HepG2 (cell line): ENCODE results near the gene SPNS1. TPM values are rescaled to one million over a fixed set of nuclear protein-coding genes. Genes with fewer than 3 reads are reported as not detected.

Experiments used
- BCL3 ChIP-seq: sonication (generic); formaldehyde crosslinking; IDR thresholded peaks from 2 replicates; pipeline ENCODE4 v1.5.1; 2020; ENCODE audit warnings: mild to moderate bottlenecking, missing genetic modification reagents, moderate library complexity
- CAMTA2 ChIP-seq: sonication (generic); formaldehyde crosslinking; IDR thresholded peaks from 2 replicates; pipeline ENCODE4 v1.4.0; 2020; ENCODE audit warnings: mild to moderate bottlenecking, missing genetic modification reagents, borderline replicate concordance
- GMEB1 ChIP-seq: sonication (generic); formaldehyde crosslinking; IDR thresholded peaks from 2 replicates; pipeline ENCODE4 v1.5.1; 2020; ENCODE audit warnings: missing genetic modification reagents, mild to moderate bottlenecking, borderline replicate concordance
- HCFC1 ChIP-seq: fragments of 150-350 bp; IDR thresholded peaks from 2 replicates; pipeline ENCODE4 v1.6.1; 2014; ENCODE audit warnings: low read depth, low read length
- HMG20B ChIP-seq: conservative IDR thresholded peaks from 2 replicates; pipeline ENCODE4 v1.6.1; 2016; ENCODE audit warnings: missing genetic modification reagents, missing compliant biosample characterization
- MXD4 ChIP-seq: IDR thresholded peaks from 2 replicates; pipeline ENCODE4 v1.6.1; 2016; ENCODE audit warnings: mild to moderate bottlenecking, missing biosample characterization, missing genetic modification reagents
- ONECUT2 ChIP-seq: sonication (generic); formaldehyde crosslinking; IDR thresholded peaks from 2 replicates; pipeline ENCODE4 v1.4.0; 2020; ENCODE audit warnings: missing genetic modification reagents
- POLR2A ChIP-seq, 2 experiments: IDR thresholded peaks; 2 replicates each; pipeline ENCODE4 v1.6.1; 2011; ENCODE audit warnings: low read depth in 2 of 2, low read length in 2 of 2, mild to moderate bottlenecking in 1 of 2, moderate library complexity in 1 of 2; ENCODE audit not compliant: insufficient read depth in 1 of 2
- RORA ChIP-seq: sonication (generic); formaldehyde crosslinking; IDR thresholded peaks from 2 replicates; pipeline ENCODE4 v1.5.0; 2020; ENCODE audit warnings: mild to moderate bottlenecking, missing genetic modification reagents, moderate library complexity
- SAP130 ChIP-seq: IDR thresholded peaks from 2 replicates; pipeline ENCODE4 v1.6.1; 2016; ENCODE audit warnings: low read depth
- TOE1 ChIP-seq: sonication (generic); formaldehyde crosslinking; IDR thresholded peaks from 2 replicates; pipeline ENCODE4 v1.4.0; 2020; ENCODE audit warnings: mild to moderate bottlenecking, missing genetic modification reagents
- TRIM22 ChIP-seq: fragments of 450-650 bp; IDR thresholded peaks from 2 replicates; pipeline ENCODE4 v1.6.1; 2017
- ZBTB26 ChIP-seq: IDR thresholded peaks from 2 replicates; pipeline ENCODE4 v1.6.1; 2016; ENCODE audit warnings: missing compliant biosample characterization, missing genetic modification reagents, borderline replicate concordance
- ZFP82 ChIP-seq: sonication (generic); formaldehyde crosslinking; IDR thresholded peaks from 2 replicates; pipeline ENCODE4 v1.5.1; 2020; ENCODE audit warnings: mild to moderate bottlenecking, missing genetic modification reagents, borderline replicate concordance
- ZFX ChIP-seq: sonication (generic); formaldehyde crosslinking; IDR thresholded peaks from 2 replicates; pipeline ENCODE4 v1.4.0; 2020; ENCODE audit warnings: mild to moderate bottlenecking, low read depth, missing genetic modification reagents, moderate library complexity
- ZMAT3 ChIP-seq: sonication (generic); formaldehyde crosslinking; conservative IDR thresholded peaks from 2 replicates; pipeline ENCODE4 v1.7.0; 2021; ENCODE audit warnings: missing genetic modification reagents
- ZNF224 ChIP-seq: sonication (generic); formaldehyde crosslinking; IDR thresholded peaks from 2 replicates; pipeline ENCODE4 v1.5.0; 2020; ENCODE audit warnings: mild to moderate bottlenecking, missing genetic modification reagents
- ZNF292 ChIP-seq: sonication (generic); formaldehyde crosslinking; IDR thresholded peaks from 2 replicates; pipeline ENCODE4 v1.8.1; 2022; ENCODE audit warnings: mild to moderate bottlenecking, low read depth, missing genetic modification reagents, borderline replicate concordance
- ZNF510 ChIP-seq: sonication (generic); formaldehyde crosslinking; IDR thresholded peaks from 2 replicates; pipeline ENCODE4 v1.4.0; 2020; ENCODE audit warnings: low read depth, mild to moderate bottlenecking, missing genetic modification reagents
- ZNF562 ChIP-seq: sonication (generic); formaldehyde crosslinking; IDR thresholded peaks from 2 replicates; pipeline ENCODE4 v1.8.0; 2022; ENCODE audit warnings: missing genetic modification reagents, borderline replicate concordance
- ZNF770 ChIP-seq: sonication (generic); formaldehyde crosslinking; IDR thresholded peaks from 2 replicates; pipeline ENCODE4 v1.5.0; 2020; ENCODE audit warnings: mild to moderate bottlenecking, missing genetic modification reagents
- ZNF777 ChIP-seq: sonication (generic); formaldehyde crosslinking; IDR thresholded peaks from 2 replicates; pipeline ENCODE4 v1.4.0; 2020; ENCODE audit warnings: missing genetic modification reagents
- ZNF850 ChIP-seq: sonication (generic); formaldehyde crosslinking; conservative IDR thresholded peaks from 2 replicates; pipeline ENCODE4 v1.9.0; 2021; ENCODE audit warnings: mild to moderate bottlenecking, missing genetic modification reagents
- polyA plus RNA-seq, 8 experiments: library from polyadenylated mRNA; depleted of rRNA in 3 of 8; stranded (reverse) in 7 of 8; unstranded in 1 of 8; fragments of >200 nt; fragmentation: Illumina TruSeq in 4 of 8; extraction: Trizol in 4 of 8; gene quantifications; 2 replicates each; pipeline versions ENCODE4 v1.2.1 to v1.2.3, GENCODE V29; 2011 to 2016; ENCODE audit warnings: low read depth in 4 of 8, missing spikeins in 1 of 8, mixed read lengths in 1 of 8; ENCODE audit not compliant: insufficient read depth in 1 of 8
- total RNA-seq, 5 experiments: library from RNA; depleted of rRNA; stranded (reverse); fragments of >200 nt; fragmentation: Illumina TruSeq; extraction: Trizol; gene quantifications; 2 replicates each; pipeline ENCODE4 v1.2.3, GENCODE V29; 2016; ENCODE audit warnings: low read depth in 1 of 5

The SPNS1 gene
- total and polyA plus RNA-seq, 2 of the 13 experiments (the other 11 are each of a cell fraction or from before 2014, with no cell fraction given) = 25.6 to 38.8 TPM

GRCh38 chr16:28925386-28926228 is 49.0 kb upstream of the SPNS1 start (continued):
- TF ChIP-seq BCL3 (CRISPR knock-in tag) (peak; percentile 86), ZFP82 (CRISPR knock-in tag) (no peak), POLR2A (IDR thresholded peaks at IDR 0.05; ENCODE audit: insufficient read depth in 1 of 2, low read depth in 2 of 2, low read length in 2 of 2) (peak; percentile 70 to 75; a peak in 3 of 4 replicates), ONECUT2 (CRISPR knock-in tag) (no peak), ZNF850 (CRISPR knock-in tag) (no peak), HCFC1 (no peak), ZFX (peak; percentile 91), ZNF224 (CRISPR knock-in tag) (no peak), SAP130 (CRISPR knock-in tag) (no peak; the same call in 1 of the 2 replicates), GMEB1 (CRISPR knock-in tag) (no peak; the same call in none of the 2 replicates), TRIM22 (no peak), ZNF770 (peak; percentile 94), ZNF777 (no peak; the same call in 1 of the 2 replicates), TOE1 (CRISPR knock-in tag) (no peak), CAMTA2 (CRISPR knock-in tag) (peak; percentile 44; the same call in 1 of the 2 replicates), ZNF292 (CRISPR knock-in tag) (peak; percentile 60), ZMAT3 (CRISPR knock-in tag) (no peak), HMG20B (CRISPR knock-in tag) (no peak), RORA (CRISPR knock-in tag) (no peak), ZNF562 (CRISPR knock-in tag) (no peak), MXD4 (CRISPR knock-in tag) (no peak), ZNF510 (no peak), ZBTB26 (peak; percentile 33; the same call in 1 of the 2 replicates)
